HFFc6 (cell line): ENCODE data around the gene ZNF322. TPM values are rescaled to one million over a fixed set of nuclear protein-coding genes. Genes with fewer than 3 reads are reported as not detected.
A peak's percentile ranks its signal among the peaks of the same experiment; 100 is the strongest.

Experiments used
- DNase-seq: peaks from one replicate; pipeline ENCODE4 v3.0.0-alpha.2; 2018
- H3K27ac Mint-ChIP-seq: 2 replicates; pipeline ENCODE4 v1.8.0; 2020; ENCODE audit warnings: mild to moderate bottlenecking, mixed read lengths
- H3K27me3 Mint-ChIP-seq: 2 replicates; pipeline ENCODE4 v1.8.0; 2021; ENCODE audit warnings: mild to moderate bottlenecking, moderate library complexity, mixed read lengths; ENCODE audit not compliant: insufficient read depth
- H3K36me3 Mint-ChIP-seq: 2 replicates; pipeline ENCODE4 v1.8.0; 2021; ENCODE audit warnings: low read depth, mixed read lengths
- H3K4me1 Mint-ChIP-seq: 2 replicates; pipeline ENCODE4 v1.8.0; 2020; ENCODE audit warnings: low read depth, mixed read lengths
- H3K4me3 Mint-ChIP-seq: 2 replicates; pipeline ENCODE4 v1.8.0; 2020; ENCODE audit warnings: mild to moderate bottlenecking, moderate library complexity, mixed read lengths
- H3K9me3 Mint-ChIP-seq: 2 replicates; pipeline ENCODE4 v1.8.0; 2020; ENCODE audit warnings: mild to moderate bottlenecking, mixed read lengths
- CTCF ChIP-seq: fragments of 200-600 bp; sonication (generic); IDR thresholded peaks from 2 replicates; pipeline ENCODE4 v1.5.0; 2021; ENCODE audit warnings: antibody characterized with exemption, mild to moderate bottlenecking
- total RNA-seq, 6 experiments: library from RNA; stranded (reverse); fragmentation: NEBNext Ultra II Directional; extraction: Animal tissue kit (Norgen Biotek cat#: 25700); gene quantifications; 2 replicates in 1 of 6; 3 replicates in 5 of 6; pipeline ENCODE4 v1.2.3, GENCODE V29; 2021

Gene ZNF322
- total RNA-seq, 6 experiments from 2014 or later = 15.1 to 17.7 (median 16.3) TPM

- Mint-ChIP-seq H3K27me3 (peaks cover 8% of the 10 kb centered on the region), H3K9me3 (no peaks in the 10 kb centered on the region), H3K36me3 (no peaks in the 10 kb centered on the region; the same call in 1 of the 2 replicates), H3K4me1 (peaks cover 14% of the 10 kb centered on the region; the same call in 1 of the 2 replicates), H3K27ac (no peak overlapping the region), H3K4me3 (no peak overlapping the region)
- peak; percentile 85 for DNase-seq
- TF ChIP-seq CTCF = peak; percentile 100
These were observed 63.8 kb downstream of the ZNF322 start for GRCh38 chr6:26595669-26596269.

GRCh38 chr6:26594730-26595632, 64.6 kb downstream of the ZNF322 start:
- no peaks in the 10 kb centered on the region; the same call in 1 of the 2 replicates for H3K36me3 Mint-ChIP-seq
- peak; percentile 94 for DNase-seq
- H3K9me3 Mint-ChIP-seq = no peaks in the 10 kb centered on the region
- peaks cover 8% of the 10 kb centered on the region for H3K27me3 Mint-ChIP-seq
- no peak overlapping the region for H3K27ac Mint-ChIP-seq
- H3K4me1 Mint-ChIP-seq = peaks cover 14% of the 10 kb centered on the region; the same call in 1 of the 2 replicates
- no peak for TF ChIP-seq CTCF
- no peak overlapping the region for H3K4me3 Mint-ChIP-seq

- no peak for TF ChIP-seq CTCF
- H3K9me3 Mint-ChIP-seq = no peaks in the 10 kb centered on the region
- H3K36me3 Mint-ChIP-seq = no peaks in the 10 kb centered on the region; the same call in 1 of the 2 replicates
- no peak overlapping the region for H3K27ac Mint-ChIP-seq
- H3K4me1 Mint-ChIP-seq = peaks cover 14% of the 10 kb centered on the region; the same call in 1 of the 2 replicates
- peaks cover 8% of the 10 kb centered on the region for H3K27me3 Mint-ChIP-seq
- no peak for DNase-seq
- H3K4me3 Mint-ChIP-seq = no peak overlapping the region; the same call in 1 of the 2 replicates
These were observed 65.4 kb downstream of the ZNF322 start for GRCh38 chr6:26594131-26594498.

GRCh38 chr6:26593278-26594130, 66.0 kb downstream of the ZNF322 start:
- H3K36me3 Mint-ChIP-seq = no peaks in the 10 kb centered on the region; the same call in 1 of the 2 replicates
- H3K9me3 Mint-ChIP-seq = no peaks in the 10 kb centered on the region
- no peak overlapping the region for H3K4me3 Mint-ChIP-seq
- TF ChIP-seq CTCF = no peak
- DNase-seq = no peak
- no peak overlapping the region for H3K27ac Mint-ChIP-seq
- peaks cover 8% of the 10 kb centered on the region for H3K27me3 Mint-ChIP-seq
- H3K4me1 Mint-ChIP-seq = peaks cover 12% of the 10 kb centered on the region; the same call in 1 of the 2 replicates

GRCh38 chr6:26592649-26593048, 66.9 kb downstream of the ZNF322 start:
- Mint-ChIP-seq H3K4me1 (peaks cover 4% of the 10 kb centered on the region; the same call in 1 of the 2 replicates), H3K36me3 (no peaks in the 10 kb centered on the region), H3K9me3 (no peaks in the 10 kb centered on the region), H3K27ac (no peak overlapping the region), H3K4me3 (no peak overlapping the region), H3K27me3 (peaks cover 8% of the 10 kb centered on the region)
- DNase-seq = no peak
- peak; percentile 24; the same call in 1 of the 2 replicates for TF ChIP-seq CTCF
